GM12878 (cell line): ENCODE measurements around the gene PRTFDC1. TPM values are rescaled to one million over a fixed set of nuclear protein-coding genes. Genes with fewer than 3 reads are reported as not detected.

Source experiments
- ATAC-seq: fragments of 200-7000 bp; cut with Tn5 transposase; 3 replicates; pipeline ENCODE4 v1.9.1; 2020; ENCODE audit warnings: mild to moderate bottlenecking, moderate library complexity
- BruUV-seq: library from RNA; stranded (reverse); fragments of 400-500 nt; replicated peaks from 2 replicates; lab custom pipeline; 2021; lab: Mats Ljungman, UMichigan
- CTCF ChIA-PET: fragments of 300-600 bp; sonication (Branson Sonifier 250); formaldehyde crosslinking; extraction: SDS; loops from one replicate; lab custom pipeline; 2021; ENCODE audit warnings: inconsistent platforms; lab: Yijun Ruan, JAX
- POLR2A ChIA-PET: fragments of 350-600 bp; formaldehyde crosslinking; extraction: SDS; loops from one replicate; lab custom pipeline; 2021; ENCODE audit warnings: inconsistent platforms; lab: Charles Lee
- RAD21 ChIA-PET: fragments of 300-600 bp; sonication (Branson Sonifier 250); formaldehyde crosslinking; loops from one replicate; lab custom pipeline; 2023; ENCODE audit warnings: antibody characterized with exemption; ENCODE audit not compliant: unreplicated experiment; lab: Charles Lee
- SMC1A ChIA-PET: fragments of 300-600 bp; sonication (Branson Sonifier 250); formaldehyde crosslinking; loops from one replicate; lab custom pipeline; 2023; ENCODE audit not compliant: unreplicated experiment, uncharacterized antibody; lab: Charles Lee
- DNase-seq: peaks from one replicate; pipeline ENCODE4 v3.0.0-alpha.2; 2011; ENCODE audit warnings: low read depth, low spot score
- FAIRE-seq: peaks from 3 replicates; lab custom pipeline; 2011; peaks lifted over from hg19 to GRCh38; lab: Jason Lieb, UNC
- H2AFZ ChIP-seq: 2 replicates; pipeline ENCODE4 v1.6.0; 2011; ENCODE audit warnings: low read depth, low read length, control low read depth; ENCODE audit not compliant: control insufficient read depth
- H3K27ac ChIP-seq: 2 replicates; pipeline ENCODE4 v1.5.1; 2011; ENCODE audit warnings: control low read depth; ENCODE audit not compliant: control insufficient read depth, insufficient read depth
- H3K27me3 ChIP-seq, 2 experiments: replicated peaks in 1 of 2; 2 replicates each; pipeline versions ENCODE4 v1.6.0 to v1.6.1; 2011; ENCODE audit warnings: low read length in 1 of 2; ENCODE audit not compliant: control insufficient read depth in 2 of 2, insufficient read depth in 2 of 2
- H3K36me3 ChIP-seq, 2 experiments: 2 replicates each; pipeline ENCODE4 v1.5.1; 2011; ENCODE audit warnings: low read length in 1 of 2; ENCODE audit not compliant: control insufficient read depth in 2 of 2, insufficient read depth in 2 of 2
- H3K4me1 ChIP-seq: 2 replicates; pipeline ENCODE4 v1.6.1; 2011; ENCODE audit warnings: mild to moderate bottlenecking, low read length, moderate library complexity, mixed read lengths; ENCODE audit not compliant: control insufficient read depth, insufficient read depth
- H3K4me2 ChIP-seq: 2 replicates; pipeline ENCODE4 v1.6.0; 2011; ENCODE audit warnings: control low read depth; ENCODE audit not compliant: control insufficient read depth, insufficient read depth
- H3K4me3 ChIP-seq: fragments of 200-600 bp; sonication (generic); 2 replicates; pipeline ENCODE4 v1.5.1; 2016
- H3K79me2 ChIP-seq: 2 replicates; pipeline ENCODE4 v1.6.0; 2011; ENCODE audit warnings: low read length; ENCODE audit not compliant: control insufficient read depth, insufficient read depth
- H3K9ac ChIP-seq: 2 replicates; pipeline ENCODE4 v1.8.0; 2011; ENCODE audit warnings: low read length, control low read depth, mixed read lengths; ENCODE audit not compliant: control insufficient read depth, insufficient read depth
- H3K9me3 ChIP-seq: replicated peaks from 3 replicates; pipeline ENCODE4 v1.5.1; 2011; ENCODE audit warnings: mild to moderate bottlenecking, low read length; ENCODE audit not compliant: control insufficient read depth, insufficient read depth
- H4K20me1 ChIP-seq: 2 replicates; pipeline ENCODE4 v1.6.0; 2011; ENCODE audit not compliant: control insufficient read depth, insufficient read depth
- CBFB ChIP-seq: IDR thresholded peaks from 2 replicates; pipeline ENCODE4 v1.6.1; 2016; ENCODE audit warnings: antibody characterized with exemption, low read depth
- CHD1 ChIP-seq: IDR thresholded peaks from 2 replicates; pipeline ENCODE4 v1.6.1; 2012; ENCODE audit warnings: low read depth, low read length, improper control_type of control experiment
- ETV6 ChIP-seq, 2 experiments: fragments of 450-650 bp in 1 of 2; IDR thresholded peaks in 1 of 2; conservative IDR thresholded peaks in 1 of 2; 2 replicates each; pipeline ENCODE4 v1.6.1; 2014; ENCODE audit warnings: antibody characterized with exemption in 1 of 2, borderline replicate concordance in 1 of 2, low read depth in 1 of 2, mild to moderate bottlenecking in 1 of 2, moderate library complexity in 1 of 2
- NFYB ChIP-seq: IDR thresholded peaks from 2 replicates; pipeline ENCODE4 v1.6.1; 2011; ENCODE audit warnings: low read depth, mild to moderate bottlenecking, low read length, improper control_type of control experiment, moderate library complexity; ENCODE audit not compliant: insufficient read depth
- PRDM15 ChIP-seq: fragments of 450-650 bp; formaldehyde crosslinking; IDR thresholded peaks from 2 replicates; pipeline ENCODE4 v1.4.0; 2020; ENCODE audit warnings: mild to moderate bottlenecking, moderate library complexity
- REST ChIP-seq: IDR thresholded peaks from 2 replicates; pipeline ENCODE4 v1.6.1; 2012; ENCODE audit warnings: mild to moderate bottlenecking, low read depth, low read length
- TCF3 ChIP-seq: IDR thresholded peaks from 2 replicates; pipeline ENCODE4 v1.6.1; 2012; ENCODE audit warnings: low read depth, mild to moderate bottlenecking, low read length, borderline replicate concordance; ENCODE audit not compliant: insufficient read depth
- WGBS: methylation state at CpG from one replicate; pipeline ENCODE4 v1.1.6; 2016; ENCODE audit warnings: low lambda C conversion rate; ENCODE audit not compliant: insufficient replicate concordance, insufficient coverage; ENCODE audit errors: missing lambda C conversion rate; 5-methylcytosine and 5-hydroxymethylcytosine counted together
- in situ Hi-C: fragments of 300-500 bp; cut with MboI; formaldehyde crosslinking; loops from 9 replicates; pipeline ENCODE4 v1.14.3; 2018; ENCODE audit warnings: mixed read lengths
- intact Hi-C: fragments of 100-400 bp; cut with micrococcal nuclease; formaldehyde crosslinking; loops from one replicate; pipeline ENCODE4 v1.14.2; 2022; ENCODE audit not compliant: unreplicated experiment
- polyA plus RNA-seq, 11 experiments: library from polyadenylated mRNA; depleted of rRNA in 4 of 11; unstranded in 6 of 11; stranded (reverse) in 5 of 11; fragments of >200 nt; fragmentation: Nextera tagmentation in 4 of 11; fragmentation: Illumina TruSeq in 1 of 11; extraction: Ambion mirVana in 4 of 11; extraction: Trizol in 1 of 11; gene quantifications; 1 replicate in 1 of 11; 2 replicates in 10 of 11; pipeline versions ENCODE4 v1.2.1 to v1.2.3, GENCODE V29; 2011 to 2016; ENCODE audit warnings: inconsistent platforms in 2 of 11, missing spikeins in 2 of 11, low read depth in 1 of 11
- total RNA-seq, 4 experiments: library from RNA; depleted of rRNA in 3 of 4; stranded (reverse); fragments of >200 nt in 3 of 4; fragmentation: Illumina TruSeq in 1 of 4; extraction: Trizol in 1 of 4; gene quantifications; 2 replicates each; pipeline versions ENCODE4 v1.2.1 to v1.2.3, GENCODE V29; 2013 to 2021

PRTFDC1 gene
- total and polyA plus RNA-seq, 10 of the 15 experiments (the other 5 are each of a cell fraction or from before 2014, with no cell fraction given), result 5.5 to 17.3 (median 11.3) TPM

- POLR2A ChIA-PET, result interaction anchor here (0.7 to 1.3 kb wide), 2 partner anchors 9 to 10 kb away, joined by 3 to 4 read pairs; no protein-coding TSS in a partner anchor
- no peak for FAIRE-seq
- 52% methylated on average over 4 of the region's 4 CpGs for WGBS
- Histone ChIP-seq H3K27ac (no peak overlapping the region), H3K79me2 (no peaks in the 10 kb centered on the region), H3K9ac (no peak overlapping the region), H2AFZ (no peak overlapping the region), H3K9me3 (no peaks in the 10 kb centered on the region), H4K20me1 (no peaks in the 10 kb centered on the region), H3K27me3 (no peaks in the 10 kb centered on the region; a peak in 1 of 4 replicates), H3K4me3 (no peak overlapping the region), H3K4me1 (no peaks in the 10 kb centered on the region), H3K4me2 (no peak overlapping the region), H3K36me3 (no peaks in the 10 kb centered on the region)
- SMC1A ChIA-PET, result interaction anchor here (0.8 to 3.4 kb wide), 12 partner anchors 8 to 344 kb away, joined by 3 to 14 read pairs (median 4); partner anchors contain the start of gene PRTFDC1
- in situ Hi-C loops, result no loop called here
- no TSS peak for BruUV-seq
- RAD21 ChIA-PET, result interaction anchor here (1.0 to 1.8 kb wide), 4 partner anchors 9 to 328 kb away, joined by 3 to 15 read pairs (median 4); partner anchors contain the start of gene PRTFDC1
- ATAC-seq, result no peak
- intact Hi-C loops, result no loop called here
- TF ChIP-seq CHD1, result no peak
- no peak for TF ChIP-seq CBFB
- no peak for TF ChIP-seq TCF3
- TF ChIP-seq PRDM15, result no peak
- no peak for TF ChIP-seq REST
- no peak for TF ChIP-seq ETV6 (conservative IDR thresholded peaks at IDR 0.05 in 1 of 2, IDR thresholded peaks at IDR 0.05 in 1 of 2; ENCODE audit: borderline replicate concordance in 1 of 2, low read depth in 1 of 2)
- TF ChIP-seq NFYB, result no peak
- CTCF ChIA-PET, result interaction anchor here (0.6 to 1.7 kb wide), 4 partner anchors 9 to 110 kb away, joined by 3 to 6 read pairs (median 4); no protein-coding TSS in a partner anchor
- no peak for DNase-seq
These were observed 9.2 kb upstream of the PRTFDC1 start for GRCh38 chr10:24961582-24961981.
